Hepatocyte (in vitro differentiated cells): ENCODE results near the gene SERINC5.

Source experiments
- EZH2 ChIP-seq: fragments of 200-600 bp; sonication (generic); IDR thresholded peaks from 2 replicates; pipeline ENCODE4 v1.6.1; 2016; ENCODE audit warnings: antibody characterized with exemption, mild to moderate bottlenecking, borderline replicate concordance
- TF ChIP-seq, protein P1 (sequence below): fragments of 200-600 bp; sonication (generic); IDR thresholded peaks from 2 replicates; pipeline ENCODE4 v1.5.1; 2016; ENCODE audit warnings: antibody characterized with exemption, mild to moderate bottlenecking; ENCODE audit not compliant: poor library complexity

DNA sequence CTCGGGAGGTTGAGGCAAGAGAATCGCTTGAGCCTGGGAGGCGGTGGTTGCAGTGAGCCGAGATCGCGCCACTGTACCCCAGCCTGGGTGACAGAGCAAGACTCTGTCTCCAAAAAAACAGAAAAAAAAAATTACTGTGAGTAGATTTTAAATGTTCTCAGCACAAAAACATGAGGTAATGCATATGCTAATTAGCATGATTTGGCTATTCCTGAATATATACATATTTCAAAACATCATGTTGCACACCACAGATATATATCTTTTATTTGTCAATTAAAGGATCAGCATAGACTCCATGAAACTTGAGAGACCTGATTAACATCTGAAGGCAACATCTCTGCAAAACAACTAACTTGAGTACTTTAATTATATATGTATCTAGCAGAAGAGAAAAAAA, 117.4 kb downstream of the SERINC5 start:
- TF ChIP-seq, protein P1, sequence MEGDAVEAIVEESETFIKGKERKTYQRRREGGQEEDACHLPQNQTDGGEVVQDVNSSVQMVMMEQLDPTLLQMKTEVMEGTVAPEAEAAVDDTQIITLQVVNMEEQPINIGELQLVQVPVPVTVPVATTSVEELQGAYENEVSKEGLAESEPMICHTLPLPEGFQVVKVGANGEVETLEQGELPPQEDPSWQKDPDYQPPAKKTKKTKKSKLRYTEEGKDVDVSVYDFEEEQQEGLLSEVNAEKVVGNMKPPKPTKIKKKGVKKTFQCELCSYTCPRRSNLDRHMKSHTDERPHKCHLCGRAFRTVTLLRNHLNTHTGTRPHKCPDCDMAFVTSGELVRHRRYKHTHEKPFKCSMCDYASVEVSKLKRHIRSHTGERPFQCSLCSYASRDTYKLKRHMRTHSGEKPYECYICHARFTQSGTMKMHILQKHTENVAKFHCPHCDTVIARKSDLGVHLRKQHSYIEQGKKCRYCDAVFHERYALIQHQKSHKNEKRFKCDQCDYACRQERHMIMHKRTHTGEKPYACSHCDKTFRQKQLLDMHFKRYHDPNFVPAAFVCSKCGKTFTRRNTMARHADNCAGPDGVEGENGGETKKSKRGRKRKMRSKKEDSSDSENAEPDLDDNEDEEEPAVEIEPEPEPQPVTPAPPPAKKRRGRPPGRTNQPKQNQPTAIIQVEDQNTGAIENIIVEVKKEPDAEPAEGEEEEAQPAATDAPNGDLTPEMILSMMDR: no peak
- no peak for TF ChIP-seq EZH2
